PC-3 (cell line): Measurements from ENCODE around the gene CTNNBIP1. TPM values are rescaled to one million over a fixed set of nuclear protein-coding genes. Genes with fewer than 3 reads are reported as not detected.

ENCODE experiments used
- ATAC-seq: fragments of 200-7000 bp; cut with Tn5 transposase; 2 replicates; pipeline ENCODE4 v1.9.1; 2020; ENCODE audit warnings: mild to moderate bottlenecking, moderate library complexity
- BruUV-seq: library from RNA; stranded (reverse); fragments of 400-500 nt; replicated peaks from 2 replicates; lab custom pipeline; 2021; lab: Mats Ljungman, UMichigan
- CTCF ChIA-PET: fragments of 300-600 bp; sonication (Branson Sonifier 250); formaldehyde crosslinking; loops from one replicate; lab custom pipeline; 2022; ENCODE audit warnings: antibody characterized with exemption; lab: Charles Lee
- POLR2A ChIA-PET: fragments of 300-600 bp; sonication (Branson Sonifier 250); formaldehyde crosslinking; loops from one replicate; lab custom pipeline; 2022; ENCODE audit warnings: antibody characterized with exemption; ENCODE audit not compliant: unreplicated experiment; lab: Charles Lee
- DNase-seq: peaks from one replicate; pipeline ENCODE4 v3.0.0-alpha.2; 2015
- H2AFZ ChIP-seq: fragments of 300-600 bp; sonication (generic); 2 replicates; pipeline ENCODE4 v1.6.0; 2016; ENCODE audit warnings: antibody characterized with exemption, low read length
- H3F3A ChIP-seq: fragments of 300-600 bp; sonication (generic); one replicate; pipeline ENCODE4 v1.6.0; 2017; ENCODE audit warnings: antibody characterized with exemption, low read length, control low read depth, mild to moderate bottlenecking; ENCODE audit not compliant: unreplicated experiment
- H3K27ac ChIP-seq: fragments of 300-600 bp; sonication (generic); 2 replicates; pipeline ENCODE4 v1.5.1; 2016; ENCODE audit warnings: mild to moderate bottlenecking, low read length
- H3K27me3 ChIP-seq: fragments of 300-600 bp; sonication (generic); 2 replicates; pipeline ENCODE4 v1.6.1; 2016; ENCODE audit warnings: low read length, mixed read lengths
- H3K36me3 ChIP-seq: fragments of 300-600 bp; sonication (generic); 2 replicates; pipeline ENCODE4 v1.6.1; 2016; ENCODE audit warnings: low read depth, mixed run types, low read length, mixed read lengths
- H3K4me1 ChIP-seq: fragments of 300-600 bp; sonication (generic); 2 replicates; pipeline ENCODE4 v1.5.1; 2016; ENCODE audit warnings: low read length; ENCODE audit not compliant: insufficient read depth
- H3K4me2 ChIP-seq: fragments of 300-600 bp; sonication (generic); 2 replicates; pipeline ENCODE4 v1.6.0; 2016; ENCODE audit warnings: low read length
- H3K4me3 ChIP-seq: fragments of 300-600 bp; sonication (generic); 2 replicates; pipeline ENCODE4 v1.5.1; 2016; ENCODE audit warnings: mild to moderate bottlenecking, low read length, mixed read lengths
- H3K79me2 ChIP-seq: fragments of 300-600 bp; sonication (generic); 2 replicates; pipeline ENCODE4 v1.6.1; 2017; ENCODE audit warnings: low read length, mixed read lengths
- H3K9ac ChIP-seq: fragments of 300-600 bp; sonication (generic); 2 replicates; pipeline ENCODE4 v1.6.0; 2016; ENCODE audit warnings: mild to moderate bottlenecking, low read length
- H3K9me2 ChIP-seq: fragments of 300-600 bp; sonication (generic); replicated peaks from 2 replicates; pipeline ENCODE4 v1.6.1; 2016; ENCODE audit warnings: mixed run types, low read length, mixed read lengths
- H3K9me3 ChIP-seq: fragments of 300-600 bp; sonication (generic); 2 replicates; pipeline ENCODE4 v1.6.1; 2016; ENCODE audit warnings: low read length, mixed read lengths
- H4K20me1 ChIP-seq: fragments of 300-600 bp; sonication (generic); 2 replicates; pipeline ENCODE4 v1.6.1; 2016; ENCODE audit warnings: low read length, mixed read lengths
- CTCF ChIP-seq: fragments of 300-600 bp; sonication (generic); conservative IDR thresholded peaks from 2 replicates; pipeline ENCODE4 v1.5.1; 2017; ENCODE audit warnings: antibody characterized with exemption, low read depth, mild to moderate bottlenecking, low read length
- EZH2 ChIP-seq: fragments of 300-600 bp; sonication (generic); IDR thresholded peaks from one replicate; pipeline ENCODE4 v1.6.1; 2017; ENCODE audit warnings: antibody characterized with exemption, mild to moderate bottlenecking, low read length; ENCODE audit not compliant: unreplicated experiment
- EZH2phosphoT487 ChIP-seq: fragments of 300-600 bp; sonication (generic); IDR thresholded peaks from 2 replicates; pipeline ENCODE4 v1.6.1; 2018; ENCODE audit warnings: mild to moderate bottlenecking, antibody characterized with exemption, low read length, borderline replicate concordance
- intact Hi-C: fragments of 100-400 bp; cut with micrococcal nuclease; formaldehyde crosslinking; loops from 2 replicates; pipeline ENCODE4 v1.9.0; 2023
- total RNA-seq: library from RNA; depleted of rRNA; stranded (reverse); fragments of >200 nt; gene quantifications from 2 replicates; pipeline ENCODE4 v1.2.3, GENCODE V29; 2014

CTNNBIP1 gene
- total RNA-seq, 1 experiment from 2014 or later, result 78.1 TPM

- intact Hi-C loops, result no loop called here
Measured at GRCh38 chr1:9891207-9891606, 18.9 kb downstream of the CTNNBIP1 start.

GRCh38 chr1:9890224-9890731 lies 19.8 kb downstream of the CTNNBIP1 start:
- Histone ChIP-seq H3K4me2 (peak overlapping the region; percentile 71), H3K79me2 (peaks cover 29% of the 10 kb centered on the region), H4K20me1 (no peaks in the 10 kb centered on the region), H3K9ac (0 out of 2 replicates have a peak overlapping the region, but pooled peaks have one; percentile 12), H3K4me3 (no peak overlapping the region; the same call in 1 of the 2 replicates), H3K36me3 (peaks cover 3% of the 10 kb centered on the region; the same call in 1 of the 2 replicates), H3K27ac (peak overlapping the region; percentile 99), H3K27me3 (no peaks in the 10 kb centered on the region), H3K9me2 (no peaks in the 10 kb centered on the region), H3K4me1 (peaks cover 56% of the 10 kb centered on the region), H3F3A (peaks cover 21% of the 10 kb centered on the region), H2AFZ (no peak overlapping the region), H3K9me3 (no peaks in the 10 kb centered on the region)
- CTCF ChIA-PET, result interaction anchor here (0.6 to 1.7 kb wide), 3 partner anchors 8 to 123 kb away, joined by 3 to 15 read pairs (median 5); no protein-coding TSS in a partner anchor
- POLR2A ChIA-PET, result interaction anchor here (0.6 kb wide), 1 partner anchor 53 kb away, joined by 20 read pairs; the partner anchor contains the start of gene NMNAT1
- intact Hi-C loops, result no loop called here
- DNase-seq, result peak; percentile 94
- TF ChIP-seq CTCF (no peak), EZH2 (no peak), EZH2phosphoT487 (no peak)
- no TSS peak for BruUV-seq
- ATAC-seq, result peak; percentile 53

More at GRCh38 chr1:9891207-9891606, 18.9 kb downstream of the CTNNBIP1 start:
- Histone ChIP-seq H3K27ac (peak overlapping the region; percentile 99), H2AFZ (no peak overlapping the region), H3F3A (peaks cover 21% of the 10 kb centered on the region), H3K79me2 (peaks cover 34% of the 10 kb centered on the region), H3K4me1 (peaks cover 62% of the 10 kb centered on the region), H3K4me3 (no peak overlapping the region), H3K36me3 (peaks cover under 1% of the 10 kb centered on the region; the same call in 1 of the 2 replicates), H3K9me3 (no peaks in the 10 kb centered on the region), H3K9ac (0 out of 2 replicates have a peak overlapping the region, but pooled peaks have one; percentile 2), H4K20me1 (no peaks in the 10 kb centered on the region), H3K4me2 (peak overlapping the region; percentile 71), H3K27me3 (no peaks in the 10 kb centered on the region), H3K9me2 (no peaks in the 10 kb centered on the region)
- TF ChIP-seq CTCF, result no peak
- no peak for TF ChIP-seq EZH2
- no peak for TF ChIP-seq EZH2phosphoT487
- ATAC-seq (no peak; the same call in 1 of the 2 replicates), DNase-seq (peak; percentile 26)
- ChIA-PET CTCF (interaction anchor here (1.7 kb wide), 1 partner anchor 23 kb away, joined by 5 read pairs; no protein-coding TSS in a partner anchor), POLR2A (no interaction called here)
- no TSS peak for BruUV-seq

GRCh38 chr1:9889411-9889810 lies 20.7 kb downstream of the CTNNBIP1 start:
- peaks cover 21% of the 10 kb centered on the region for H3F3A ChIP-seq
- TF ChIP-seq CTCF (no peak), EZH2phosphoT487 (no peak), EZH2 (no peak)
- no peak overlapping the region for H3K9ac ChIP-seq
- ChIA-PET CTCF (interaction anchor here (1.7 kb wide), 1 partner anchor 25 kb away, joined by 5 read pairs; no protein-coding TSS in a partner anchor), POLR2A (no interaction called here)
- H4K20me1 ChIP-seq, result no peaks in the 10 kb centered on the region
- no peaks in the 10 kb centered on the region for H3K9me3 ChIP-seq
- ATAC-seq, result no peak
- no peak overlapping the region for H3K4me3 ChIP-seq
- H3K9me2 ChIP-seq, result no peaks in the 10 kb centered on the region
- intact Hi-C loops, result no loop called here
- H3K4me1 ChIP-seq, result peaks cover 52% of the 10 kb centered on the region
- peaks cover 3% of the 10 kb centered on the region; the same call in 1 of the 2 replicates for H3K36me3 ChIP-seq
- DNase-seq, result no peak
- peaks cover 29% of the 10 kb centered on the region for H3K79me2 ChIP-seq
- no peak overlapping the region for H2AFZ ChIP-seq
- peak overlapping the region; percentile 99 for H3K27ac ChIP-seq
- H3K27me3 ChIP-seq, result no peaks in the 10 kb centered on the region
- no TSS peak for BruUV-seq
- H3K4me2 ChIP-seq, result no peak overlapping the region
